NCI-H1694 treated with DMSO at 0.1 percent for 48 hours (cell line): ENCODE measurements around the gene HMCES.
"Not testable (repeated sequence)": the region's sequence is repeated elsewhere in the genome, so short reads cannot be mapped to it uniquely, and the experiment has no call there.

Experiments used
- DNase-seq: peaks from one replicate; lab custom pipeline; 2025; lab: John Stamatoyannopoulos, UW

The HMCES gene

DNA sequence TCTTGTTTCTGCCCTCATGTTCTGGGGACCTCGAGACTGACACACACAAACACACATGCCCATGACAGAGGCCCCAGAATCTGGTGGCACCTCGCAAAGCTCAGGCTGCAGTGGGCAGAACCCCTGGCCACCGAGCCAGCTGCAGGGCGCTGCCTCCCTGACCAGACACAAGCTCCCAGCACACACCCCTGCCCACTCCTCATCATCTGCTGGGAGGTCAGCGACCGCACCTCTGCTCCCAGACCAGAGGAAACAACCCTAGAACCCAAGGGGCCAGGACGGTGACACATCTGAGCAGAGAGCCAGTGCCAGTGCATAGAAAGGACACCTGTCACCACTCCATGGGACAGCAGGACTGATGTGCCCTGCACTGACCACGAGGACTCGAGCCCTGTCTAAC lies 43.2 kb downstream of the HMCES start:
- no peak for DNase-seq

DNA sequence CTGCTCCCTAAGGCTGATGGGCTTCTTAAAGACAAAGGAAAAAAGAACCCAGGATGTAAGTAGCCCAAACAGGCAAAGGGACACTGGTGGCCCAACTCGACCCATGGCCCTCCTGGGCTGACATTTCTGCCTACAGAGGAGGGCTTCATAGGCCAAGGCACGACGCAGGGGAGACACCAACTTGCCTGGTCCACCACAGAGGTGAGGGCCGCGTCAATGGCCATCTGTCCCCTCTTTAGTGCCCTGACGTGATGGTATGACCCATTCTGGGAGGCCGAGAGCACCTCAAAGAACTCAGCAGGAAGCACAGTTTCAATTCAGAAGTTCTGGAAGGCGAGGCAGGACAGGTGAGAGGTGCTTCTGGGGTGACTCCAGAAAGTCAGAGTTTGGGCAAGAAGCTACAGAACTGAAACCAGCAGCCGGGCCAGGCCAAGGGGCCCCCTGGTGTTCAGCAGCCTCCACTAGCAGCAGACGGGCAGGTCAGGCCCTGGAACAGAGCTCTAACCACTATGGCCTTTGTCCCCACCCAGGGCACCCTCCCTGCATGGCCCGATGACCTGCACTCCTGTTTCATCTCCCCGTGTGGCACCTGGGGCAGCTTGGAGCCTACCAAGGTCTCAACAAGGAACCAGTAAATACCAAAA lies 45.1 kb downstream of the HMCES start:
- no peak for DNase-seq

DNA sequence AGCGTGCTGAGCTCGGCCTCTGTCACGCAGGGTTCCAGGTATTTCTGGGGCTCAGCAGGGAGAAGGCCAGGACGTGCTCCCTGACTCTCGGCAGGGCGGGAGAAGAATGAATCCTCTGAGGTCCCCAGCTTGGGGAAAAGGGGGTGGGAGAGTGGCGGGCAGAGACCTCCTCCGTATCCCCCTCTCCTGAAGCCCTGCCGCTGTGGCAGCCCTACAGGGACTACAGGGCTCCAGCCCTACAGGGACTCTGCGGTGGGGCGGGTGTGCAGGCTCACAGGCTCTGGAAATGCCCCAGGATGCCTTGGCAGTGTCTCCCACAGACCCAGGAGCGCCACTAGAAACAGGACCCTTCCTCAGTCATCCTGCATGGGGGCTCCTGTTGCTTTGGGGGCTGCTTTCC lies 46.2 kb downstream of the HMCES start:
- no peak for DNase-seq

DNA sequence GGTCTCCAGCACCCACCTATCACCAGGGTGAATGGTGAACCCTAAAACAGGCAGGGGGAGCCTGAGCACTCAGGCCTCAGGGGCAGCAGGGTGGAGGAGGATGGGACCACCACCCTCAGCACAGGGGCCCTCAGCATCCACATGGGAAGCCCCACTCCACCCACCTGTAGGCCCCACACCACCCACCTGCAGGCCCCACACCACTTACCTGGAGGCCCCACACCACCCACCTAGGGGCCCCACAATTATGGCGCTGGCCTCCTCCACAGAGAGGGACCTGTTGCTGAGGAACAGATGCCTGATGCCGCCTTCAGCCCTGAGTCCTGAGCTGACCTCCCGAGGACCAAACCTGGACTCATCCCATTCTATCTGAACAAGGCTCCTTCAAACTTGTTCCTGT lies 46.7 kb downstream of the HMCES start:
- DNase-seq = no peak

DNA sequence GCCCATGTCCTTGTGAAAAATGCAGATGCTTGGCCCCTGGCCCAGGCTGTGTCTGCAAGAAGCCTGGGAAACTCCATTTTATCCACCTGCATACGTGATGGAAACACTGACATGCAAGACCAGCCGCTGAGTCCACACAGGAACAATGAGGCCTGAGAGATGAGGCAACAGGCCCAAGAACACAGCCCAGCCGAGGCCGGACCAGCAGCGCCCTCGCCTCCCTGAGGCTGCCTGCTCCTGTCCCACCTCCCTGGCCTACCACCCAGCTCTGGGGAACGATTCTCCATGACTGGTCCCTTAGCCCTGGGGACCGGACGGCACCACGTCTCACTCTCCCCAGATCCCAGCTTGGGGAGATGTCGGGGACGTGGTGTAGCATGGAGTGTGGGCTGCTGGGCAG lies 47.5 kb downstream of the HMCES start:
- no peak for DNase-seq

DNA sequence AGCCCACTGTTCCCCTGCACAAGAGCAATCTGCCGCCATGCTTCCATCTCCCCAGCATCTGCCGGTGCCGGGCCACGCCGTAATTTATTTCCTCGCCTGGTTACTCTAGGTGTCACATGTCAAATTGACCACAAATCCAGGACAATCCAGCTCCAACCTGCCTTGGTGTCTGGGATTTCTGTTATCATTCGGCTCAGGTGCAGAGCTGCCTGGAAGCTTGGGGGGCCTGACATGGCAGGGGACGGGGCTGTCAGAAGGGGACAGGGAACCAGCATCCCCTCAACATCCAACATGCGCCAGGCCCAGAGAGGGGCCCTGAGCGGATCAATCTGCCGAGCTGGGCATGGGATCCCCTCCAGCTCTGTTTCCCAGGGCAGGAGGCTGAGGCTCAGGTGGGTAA lies 47.9 kb downstream of the HMCES start:
- no peak for DNase-seq

DNA sequence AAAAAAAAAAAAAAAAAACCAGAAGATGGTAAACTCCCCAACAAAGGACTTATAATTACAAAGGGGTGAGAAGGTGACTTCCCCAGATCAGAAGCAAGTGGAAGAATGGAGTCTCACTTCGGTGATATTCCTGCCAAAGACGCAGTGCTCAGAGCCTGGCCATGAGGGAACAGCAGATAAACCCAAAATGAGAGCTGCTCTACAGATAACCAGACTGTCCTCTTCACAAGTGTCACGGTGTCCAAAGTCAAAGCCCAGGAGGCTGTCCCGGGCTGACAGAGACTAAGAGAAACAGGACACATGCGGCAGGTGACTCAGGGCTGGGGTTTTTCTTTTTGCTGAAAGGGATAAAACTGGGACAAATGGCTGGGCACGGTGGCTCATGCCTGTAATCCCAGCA lies 48.8 kb downstream of the HMCES start:
- no peak for DNase-seq

DNA sequence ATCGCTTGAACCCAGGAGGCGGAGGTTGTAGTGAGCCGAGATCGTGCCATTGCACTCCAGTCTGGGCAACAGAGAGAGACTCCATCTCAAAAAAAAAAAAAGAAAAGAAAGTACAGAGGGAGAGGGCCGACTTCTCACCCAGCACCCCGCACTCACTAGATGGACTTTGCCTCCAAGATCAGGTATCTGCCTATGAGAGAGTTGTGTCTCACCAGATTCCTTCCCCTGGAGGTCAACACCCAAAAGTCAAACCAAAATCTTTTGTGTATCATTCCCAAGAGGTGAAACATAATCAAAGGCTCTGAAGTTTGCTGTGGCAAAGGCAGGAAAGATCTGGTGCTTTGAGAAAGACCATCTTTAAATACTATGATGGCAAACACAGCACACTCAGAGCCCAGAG lies 51.2 kb downstream of the HMCES start:
- no peak for DNase-seq

DNA sequence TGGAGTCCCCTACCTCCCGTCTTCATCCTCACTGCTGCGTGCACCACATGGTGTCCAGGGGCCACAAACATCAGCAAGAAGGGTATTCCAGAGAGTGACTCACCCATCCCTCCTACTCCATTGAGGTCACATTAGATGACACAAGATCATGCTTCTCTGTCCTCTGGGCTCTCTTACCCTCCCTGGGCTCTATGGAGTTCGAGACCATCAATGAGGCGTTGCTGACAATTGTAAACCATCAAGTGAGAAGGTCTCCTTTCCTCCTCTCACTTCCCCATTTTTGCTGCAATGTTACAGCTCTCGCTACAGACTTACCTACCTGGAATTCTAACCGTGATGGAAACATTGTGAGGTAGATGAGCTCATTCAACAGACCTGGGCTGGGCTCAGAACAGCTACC lies 51.7 kb downstream of the HMCES start:
- no peak for DNase-seq

DNA sequence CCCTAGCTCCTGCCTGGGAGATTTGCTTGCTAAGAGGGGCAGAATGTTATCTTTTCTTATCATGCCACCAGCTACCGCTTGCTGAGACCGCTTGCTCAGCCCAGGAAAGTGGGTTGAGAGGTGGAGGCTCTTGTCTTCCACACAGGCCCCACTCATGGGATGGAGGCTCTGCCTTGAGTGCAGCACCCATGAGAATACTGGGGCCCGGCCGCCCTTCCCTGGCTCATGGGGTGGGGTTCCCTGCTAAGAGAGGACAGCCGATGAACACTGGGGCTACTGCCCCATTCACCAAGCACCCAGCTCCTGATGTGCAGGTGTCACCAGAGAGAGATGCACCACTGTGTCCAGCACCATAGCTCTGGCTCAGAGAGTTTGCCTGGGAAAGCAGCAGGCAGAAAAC lies 55.2 kb downstream of the HMCES start:
- no peak for DNase-seq

DNA sequence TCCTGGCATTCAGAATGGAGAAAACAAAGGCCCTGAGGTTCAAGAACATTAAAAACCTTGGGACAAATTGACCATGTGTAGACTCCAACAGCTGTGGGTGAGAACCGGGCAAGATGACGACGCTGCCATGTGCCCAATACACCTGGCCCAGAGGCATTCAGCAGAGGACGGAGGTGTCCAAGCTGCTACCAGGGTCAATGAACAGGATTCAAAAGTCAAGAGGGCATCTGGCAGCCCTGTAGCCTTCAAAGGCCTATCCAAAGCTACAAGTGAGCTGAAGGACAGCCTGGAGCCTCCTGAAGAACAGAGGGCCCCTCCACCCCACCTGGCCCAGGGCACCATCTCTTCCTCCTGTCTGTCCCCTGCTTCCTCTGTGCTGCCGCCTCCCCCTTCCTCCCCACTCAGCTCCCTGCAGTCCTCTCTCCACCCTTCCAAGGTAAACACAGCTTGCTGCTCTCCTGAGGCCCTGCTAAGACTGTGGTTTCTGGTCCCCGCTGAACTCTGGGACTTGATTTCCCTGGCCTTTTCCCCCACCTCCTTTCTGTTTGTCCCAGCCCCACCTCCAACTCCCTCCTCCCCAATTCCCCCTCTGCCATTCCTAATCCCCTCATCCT lies 57.5 kb downstream of the HMCES start:
- no peak for DNase-seq

DNA sequence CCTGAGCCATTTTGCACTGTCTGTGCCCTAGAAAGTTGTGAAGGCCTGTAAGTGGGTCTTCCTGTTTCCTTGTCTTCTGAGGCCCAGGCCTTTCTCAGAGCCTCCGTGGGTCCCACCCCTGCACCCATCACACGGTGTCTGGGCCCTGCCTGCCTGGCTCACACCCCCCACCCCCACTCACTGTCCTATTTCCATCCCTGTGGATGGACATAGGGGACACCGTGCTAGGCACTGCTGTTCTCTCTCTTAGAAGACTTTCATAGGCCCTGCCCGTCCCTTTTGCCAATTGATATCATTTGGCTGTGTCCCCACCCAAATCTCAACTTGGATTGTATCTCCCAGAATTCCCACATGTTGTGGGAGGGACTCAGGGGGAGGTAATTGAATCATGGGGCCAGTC lies 59.0 kb downstream of the HMCES start:
- DNase-seq = not testable (repeated sequence)

DNA sequence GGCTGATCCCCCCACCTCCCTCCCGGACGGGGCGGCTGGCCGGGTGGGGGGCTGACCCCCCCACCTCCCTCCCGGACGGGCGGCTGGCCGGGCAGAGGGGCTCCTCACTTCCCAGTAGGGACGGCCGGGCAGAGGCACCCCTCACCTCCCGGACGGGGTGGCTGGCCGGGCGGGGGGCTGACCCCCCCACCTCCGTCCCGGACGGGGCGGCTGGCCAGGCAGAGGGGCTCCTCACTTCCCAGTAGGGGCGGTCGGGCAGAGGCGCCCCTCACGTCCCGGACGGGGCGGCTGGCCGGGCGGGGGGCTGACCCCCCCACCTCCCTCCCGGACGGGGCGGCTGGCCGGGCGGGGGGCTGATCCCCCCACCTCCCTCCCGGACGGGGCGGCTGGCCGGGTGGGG lies 60.5 kb downstream of the HMCES start:
- not testable (repeated sequence) for DNase-seq

DNA sequence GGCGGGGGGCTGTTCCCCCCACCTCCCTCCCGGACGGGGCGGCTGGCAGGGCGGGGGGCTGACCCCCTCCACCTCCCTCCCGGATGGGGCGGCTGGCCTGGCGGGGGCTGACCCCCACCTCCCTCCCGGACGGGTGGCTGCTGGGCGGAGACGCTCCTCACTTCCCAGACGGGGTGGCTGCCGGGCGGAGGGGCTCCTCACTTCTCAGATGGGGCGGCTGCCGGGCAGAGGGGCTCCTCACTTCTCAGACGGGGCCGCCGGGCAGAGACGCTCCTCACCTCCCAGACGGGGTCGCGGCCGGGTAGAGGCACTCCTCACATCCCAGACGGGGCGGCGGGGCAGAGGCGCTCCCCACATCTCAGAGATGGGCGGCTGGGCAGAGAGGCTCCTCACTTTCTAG lies 61.2 kb downstream of the HMCES start:
- DNase-seq = not testable (repeated sequence)

DNA sequence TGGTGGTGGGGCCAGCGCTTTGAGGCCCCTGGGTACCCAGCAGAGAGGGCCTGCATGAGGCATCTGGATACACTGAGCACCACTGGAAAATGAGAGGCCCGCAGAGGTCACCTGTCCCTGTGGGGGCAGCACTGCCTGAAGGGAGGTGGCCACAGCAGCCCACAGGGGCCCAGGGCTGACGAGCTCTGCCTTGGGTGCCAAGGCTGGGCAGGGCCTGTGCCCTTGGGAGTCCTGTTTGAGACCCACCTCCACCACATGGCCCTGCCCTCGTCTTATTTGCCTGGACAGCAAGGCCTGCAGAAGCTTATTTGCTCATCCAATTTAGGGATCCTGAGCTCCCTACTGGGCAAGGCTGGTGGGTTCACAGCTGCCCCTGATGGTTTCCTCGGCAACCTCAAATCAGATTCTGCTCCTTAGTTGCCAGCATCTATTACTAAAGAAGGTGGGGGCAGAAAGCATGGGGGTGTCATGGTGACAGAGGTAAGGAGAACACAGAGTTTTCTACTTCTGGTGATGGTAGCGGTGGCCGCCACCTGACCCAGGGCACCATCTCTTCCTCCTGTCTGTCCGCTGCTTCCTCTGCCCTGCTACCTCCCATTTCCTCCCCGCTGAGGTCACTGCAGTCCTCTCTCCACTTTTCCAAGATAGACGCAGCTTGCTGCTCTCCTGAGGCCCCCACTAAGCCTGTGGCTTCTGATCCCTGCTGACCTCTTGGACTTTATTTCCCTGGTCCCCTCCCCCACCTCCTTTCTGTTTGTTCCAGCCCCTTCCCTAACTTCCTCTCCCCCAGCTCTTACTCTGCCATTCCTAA lies 62.9 kb downstream of the HMCES start:
- no peak for DNase-seq

DNA sequence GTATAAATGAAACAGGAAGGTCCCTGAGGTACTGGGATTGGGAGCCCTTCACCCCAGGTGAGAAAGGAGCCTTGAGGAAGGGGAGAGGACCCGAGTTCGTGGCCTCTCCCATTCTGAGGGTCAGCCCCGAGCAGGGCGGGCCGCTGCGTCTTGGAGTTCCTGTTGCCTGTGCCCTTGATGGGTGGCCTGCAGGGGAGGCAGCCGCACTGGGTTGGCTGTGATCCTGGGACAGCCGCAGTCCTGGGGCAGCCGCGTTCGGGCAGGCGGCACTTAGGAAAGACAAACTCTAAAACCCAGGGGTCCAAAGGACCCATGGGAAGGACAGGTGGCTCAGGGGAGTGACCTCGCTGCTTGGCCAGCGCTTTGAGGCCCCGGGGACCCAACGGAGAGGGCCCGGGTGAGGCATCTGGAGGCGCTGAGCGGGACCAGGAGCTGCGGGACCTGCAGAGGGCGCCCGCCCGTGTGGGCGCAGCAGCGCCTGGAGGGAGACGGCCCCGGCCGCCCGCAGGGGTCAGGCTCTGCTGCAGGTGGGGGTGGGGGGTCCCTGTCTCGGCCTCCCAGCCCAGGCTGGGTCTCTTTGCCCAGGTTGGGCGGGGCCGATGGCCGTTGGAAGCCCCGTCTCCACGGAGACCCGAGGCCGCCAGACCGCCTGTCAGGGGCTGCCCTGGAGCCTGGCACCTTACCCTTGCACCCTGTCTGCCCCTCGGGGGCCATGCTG lies 65.1 kb downstream of the HMCES start:
- DNase-seq = no peak

DNA sequence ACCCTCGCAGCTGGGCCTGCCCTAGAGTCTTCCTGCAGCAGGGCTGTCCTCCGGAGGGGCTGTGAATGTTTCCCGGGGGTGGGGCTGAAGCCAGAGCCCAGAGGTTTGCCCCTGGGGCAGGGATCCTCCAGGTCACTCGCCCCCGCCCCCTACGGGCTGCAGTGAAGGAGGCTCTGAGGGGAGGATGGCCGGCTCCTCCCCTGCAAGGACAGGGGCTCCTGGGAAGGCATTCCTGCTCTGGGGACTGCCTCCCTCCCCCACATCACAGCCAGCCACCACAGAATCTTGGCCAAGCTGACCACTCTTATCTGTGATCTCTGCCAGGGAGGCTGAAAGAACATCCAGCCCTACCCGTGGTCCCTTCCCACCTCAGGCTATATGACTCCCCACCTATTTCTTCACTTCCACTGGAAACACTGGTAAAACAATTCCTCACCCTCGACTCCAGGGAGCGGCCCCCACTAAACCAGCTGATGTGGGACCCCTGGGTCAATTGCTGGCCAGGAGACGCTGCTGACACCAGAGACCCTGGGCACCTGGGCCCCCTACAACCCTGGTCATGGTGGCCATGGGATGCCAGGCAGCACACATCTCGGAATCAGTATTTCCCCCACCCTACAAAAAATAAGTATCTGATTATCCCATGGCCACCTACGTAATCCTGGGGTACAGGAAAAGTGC lies 66.0 kb downstream of the HMCES start:
- no peak for DNase-seq

DNA sequence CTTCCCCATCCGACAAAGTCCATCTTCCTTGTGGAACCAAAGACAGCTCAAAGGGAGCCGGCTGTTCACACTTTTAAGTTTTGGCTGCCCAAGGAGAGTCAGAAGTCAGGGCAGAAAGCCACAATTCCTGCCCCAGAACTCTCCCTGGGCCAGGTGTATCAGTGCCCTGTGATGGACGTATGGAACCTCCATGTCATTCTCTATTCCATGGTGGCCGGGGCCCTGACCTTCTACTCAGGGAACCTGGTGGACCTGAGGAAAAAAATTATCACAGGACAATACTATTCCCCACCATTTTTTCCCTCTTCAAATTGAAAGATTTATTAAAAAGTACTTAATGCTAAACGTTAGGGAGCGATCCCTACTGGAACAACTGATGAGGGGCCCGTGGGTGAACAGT lies 66.6 kb downstream of the HMCES start:
- DNase-seq = no peak

DNA sequence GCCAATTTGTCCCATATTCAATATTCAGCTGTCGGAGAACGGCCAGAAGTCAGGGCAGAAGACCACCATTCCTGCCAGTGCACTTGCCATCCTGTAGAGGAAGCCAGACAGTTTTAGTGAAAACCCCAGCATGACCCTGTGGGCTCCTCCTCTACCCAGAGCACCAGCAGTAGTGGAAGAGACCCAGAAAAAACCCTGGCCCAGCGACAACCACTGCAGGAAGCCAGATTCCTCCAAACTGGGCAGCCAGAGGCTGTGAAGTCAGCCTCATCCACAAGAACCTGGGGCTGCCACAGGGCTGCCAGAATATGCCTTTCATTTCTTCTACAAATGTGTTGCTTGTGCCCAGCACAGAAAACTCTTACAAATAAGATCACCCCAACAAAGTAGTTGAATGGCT lies 67.3 kb downstream of the HMCES start:
- no peak for DNase-seq

DNA sequence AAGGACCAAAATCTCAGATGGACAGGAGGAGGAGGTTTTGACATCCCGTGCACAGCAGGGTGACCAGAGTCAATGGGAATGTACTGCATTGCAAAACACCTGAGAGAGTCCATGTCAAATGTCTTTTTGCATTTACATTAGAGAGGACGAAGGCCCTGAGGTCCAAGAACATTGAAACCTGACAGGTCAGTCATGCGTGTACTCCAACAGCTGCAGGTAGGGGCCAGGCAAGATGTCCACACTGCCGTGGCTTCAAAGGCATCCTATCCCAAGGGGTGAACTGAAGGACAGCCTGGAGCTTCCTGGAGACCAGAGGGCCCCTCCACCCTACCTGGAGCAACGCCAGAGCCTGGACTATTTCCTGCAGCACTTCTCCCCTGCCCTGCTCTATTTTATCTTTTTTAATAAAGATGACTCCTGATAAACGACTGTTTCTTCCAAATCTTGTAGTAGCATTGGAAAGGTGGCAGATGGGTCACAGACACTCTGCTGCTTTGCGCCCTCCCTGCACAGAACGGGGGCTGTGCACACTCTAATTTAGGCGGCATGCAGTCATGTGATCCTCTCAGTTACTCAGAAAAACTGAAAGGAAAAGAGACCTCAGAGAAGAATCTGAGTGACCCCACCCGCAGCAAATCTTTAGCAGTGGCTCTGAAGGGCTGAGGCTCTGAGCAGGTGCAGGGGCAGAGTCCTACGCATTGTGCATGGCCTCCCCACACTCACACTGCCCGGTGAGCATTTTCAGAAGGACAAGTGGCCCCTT lies 68.2 kb downstream of the HMCES start:
- DNase-seq = peak; percentile 26

DNA sequence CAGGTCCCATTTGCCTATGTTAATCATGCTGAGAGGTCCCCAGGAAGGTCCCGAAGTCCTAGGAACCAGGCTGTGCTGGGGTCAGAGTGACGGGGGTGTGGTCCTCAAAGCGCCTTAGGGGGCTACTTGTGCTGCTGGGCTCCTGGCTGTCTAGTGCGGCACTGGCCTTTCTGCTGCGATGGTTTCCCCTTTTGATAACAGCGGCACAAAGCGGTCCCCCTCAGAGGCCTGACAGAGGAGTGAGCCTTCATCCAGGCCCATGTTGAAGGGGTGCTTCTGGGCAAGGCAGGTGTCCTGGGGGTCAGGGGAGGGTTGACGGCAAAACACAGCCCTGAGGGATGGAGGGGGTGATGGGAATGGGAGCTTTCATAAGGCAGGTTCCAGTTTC lies 68.8 kb downstream of the HMCES start:
- DNase-seq = no peak
